ENCODE results near the gene RGL4. TPM values are rescaled to one million over a fixed set of nuclear protein-coding genes. Genes with fewer than 3 reads are reported as not detected.
"Not testable (repeated sequence)": the region's sequence is repeated elsewhere in the genome, so short reads cannot be mapped to it uniquely, and the experiment has no call there.

Gene RGL4, protein sequence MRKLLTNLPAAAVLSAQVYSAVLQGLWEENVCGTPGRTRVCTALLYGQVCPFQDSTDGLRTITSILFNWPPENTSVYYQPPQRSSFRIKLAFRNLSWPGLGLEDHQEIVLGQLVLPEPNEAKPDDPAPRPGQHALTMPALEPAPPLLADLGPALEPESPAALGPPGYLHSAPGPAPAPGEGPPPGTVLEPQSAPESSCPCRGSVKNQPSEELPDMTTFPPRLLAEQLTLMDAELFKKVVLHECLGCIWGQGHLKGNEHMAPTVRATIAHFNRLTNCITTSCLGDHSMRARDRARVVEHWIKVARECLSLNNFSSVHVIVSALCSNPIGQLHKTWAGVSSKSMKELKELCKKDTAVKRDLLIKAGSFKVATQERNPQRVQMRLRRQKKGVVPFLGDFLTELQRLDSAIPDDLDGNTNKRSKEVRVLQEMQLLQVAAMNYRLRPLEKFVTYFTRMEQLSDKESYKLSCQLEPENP
- total RNA-seq (ENCODE audit: unreplicated experiment): not detected
- long read RNA-seq: 0 reads

DNA sequence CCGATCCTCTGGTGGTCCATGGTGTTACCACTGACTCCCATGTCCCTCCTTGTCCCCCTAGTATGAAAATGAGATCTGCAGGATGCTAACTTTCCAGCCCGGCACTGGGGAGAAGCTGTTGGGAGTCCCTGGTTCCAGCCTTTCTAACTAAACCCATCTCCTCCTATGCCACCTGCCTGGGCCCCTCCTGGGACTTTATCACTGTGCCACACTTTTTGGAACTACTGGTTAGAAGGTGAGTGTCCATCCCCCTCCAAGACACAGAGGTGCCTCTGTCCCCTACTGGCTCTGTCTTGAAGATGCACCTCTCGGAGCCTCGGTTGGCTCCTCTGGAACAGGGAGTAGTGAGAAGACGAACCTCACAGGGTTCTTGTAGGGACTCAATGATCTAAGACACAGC, at the start of gene RGL4:
Gene RGL4 (plus strand): TSS at position 301 of the 400 bp plus-strand sequence. CDS start 1,018 bp downstream, outside the sequence.
- Mint-ChIP-seq H3K27ac (ENCODE audit: unreplicated experiment) (peak within 1 kb of the TSS; percentile 20), H3K27me3 (ENCODE audit: unreplicated experiment) (peaks cover 6% of the 10 kb centered on the region), H3K4me3 (ENCODE audit: unreplicated experiment) (no peak within 1 kb of the TSS), H3K36me3 (ENCODE audit: unreplicated experiment) (peaks cover 8% of the 10 kb centered on the region), H3K4me1 (ENCODE audit: low read depth, unreplicated experiment) (peaks cover 6% of the 10 kb centered on the region), H3K9me3 (ENCODE audit: unreplicated experiment) (peaks cover 9% of the 10 kb centered on the region)
- no peak for DNase-seq
- TF ChIP-seq, protein P1, sequence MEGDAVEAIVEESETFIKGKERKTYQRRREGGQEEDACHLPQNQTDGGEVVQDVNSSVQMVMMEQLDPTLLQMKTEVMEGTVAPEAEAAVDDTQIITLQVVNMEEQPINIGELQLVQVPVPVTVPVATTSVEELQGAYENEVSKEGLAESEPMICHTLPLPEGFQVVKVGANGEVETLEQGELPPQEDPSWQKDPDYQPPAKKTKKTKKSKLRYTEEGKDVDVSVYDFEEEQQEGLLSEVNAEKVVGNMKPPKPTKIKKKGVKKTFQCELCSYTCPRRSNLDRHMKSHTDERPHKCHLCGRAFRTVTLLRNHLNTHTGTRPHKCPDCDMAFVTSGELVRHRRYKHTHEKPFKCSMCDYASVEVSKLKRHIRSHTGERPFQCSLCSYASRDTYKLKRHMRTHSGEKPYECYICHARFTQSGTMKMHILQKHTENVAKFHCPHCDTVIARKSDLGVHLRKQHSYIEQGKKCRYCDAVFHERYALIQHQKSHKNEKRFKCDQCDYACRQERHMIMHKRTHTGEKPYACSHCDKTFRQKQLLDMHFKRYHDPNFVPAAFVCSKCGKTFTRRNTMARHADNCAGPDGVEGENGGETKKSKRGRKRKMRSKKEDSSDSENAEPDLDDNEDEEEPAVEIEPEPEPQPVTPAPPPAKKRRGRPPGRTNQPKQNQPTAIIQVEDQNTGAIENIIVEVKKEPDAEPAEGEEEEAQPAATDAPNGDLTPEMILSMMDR (IDR thresholded peaks at IDR 0.05; ENCODE audit: partially characterized antibody, unreplicated experiment): no peak

DNA sequence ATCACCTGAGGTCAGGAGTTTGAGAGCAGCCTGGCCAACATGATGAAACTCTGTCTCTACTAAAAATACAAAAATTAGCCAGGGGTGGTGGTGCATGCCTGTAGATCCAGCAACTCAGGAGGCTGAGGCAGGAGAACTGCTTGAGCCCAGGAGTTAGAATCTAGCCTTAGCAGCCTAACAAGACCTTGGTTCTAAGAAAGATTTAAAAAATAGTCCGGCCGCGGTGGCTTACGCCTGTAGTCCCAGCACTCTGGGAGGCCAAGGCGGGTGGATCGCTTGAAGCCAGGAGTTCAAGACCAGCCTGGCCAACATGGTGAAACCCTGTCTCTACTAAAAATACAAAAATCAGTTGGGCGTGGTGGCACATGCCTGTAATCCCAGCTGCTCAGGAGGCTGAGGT, 44.3 kb upstream of the RGL4 start:
- not testable (repeated sequence) for H3K9me3 Mint-ChIP-seq (ENCODE audit: unreplicated experiment); H3K27me3 Mint-ChIP-seq (ENCODE audit: unreplicated experiment); H3K4me3 Mint-ChIP-seq (ENCODE audit: unreplicated experiment); H3K36me3 Mint-ChIP-seq (ENCODE audit: unreplicated experiment); DNase-seq; H3K4me1 Mint-ChIP-seq (ENCODE audit: low read depth, unreplicated experiment); H3K27ac Mint-ChIP-seq (ENCODE audit: unreplicated experiment)

DNA sequence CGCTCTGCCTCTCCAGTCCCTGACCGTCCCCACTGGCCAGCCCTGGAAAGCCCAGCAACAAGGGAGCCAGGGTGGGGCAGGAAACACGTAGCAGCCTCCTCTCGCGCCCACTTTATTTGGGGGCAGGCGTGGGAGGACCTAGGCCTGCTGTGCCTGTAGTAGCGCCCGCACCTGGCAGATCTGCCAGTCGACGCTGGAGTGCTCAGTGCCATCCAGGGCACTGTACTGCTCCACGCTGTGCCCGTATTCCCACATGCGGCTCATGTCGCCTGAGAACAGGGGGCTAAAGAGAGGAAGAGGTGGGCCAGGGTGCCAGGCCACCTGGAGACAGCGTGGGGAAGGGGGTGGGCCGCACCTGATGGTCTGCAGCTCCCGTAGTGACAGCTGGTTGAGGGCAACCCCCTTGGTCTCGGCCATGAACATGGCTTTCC, 41.7 kb upstream of the RGL4 start:
- Mint-ChIP-seq H3K36me3 (ENCODE audit: unreplicated experiment) (no peaks in the 10 kb centered on the region), H3K27ac (ENCODE audit: unreplicated experiment) (no peak overlapping the region), H3K9me3 (ENCODE audit: unreplicated experiment) (peaks cover 2% of the 10 kb centered on the region), H3K27me3 (ENCODE audit: unreplicated experiment) (peaks cover 3% of the 10 kb centered on the region), H3K4me3 (ENCODE audit: unreplicated experiment) (no peak overlapping the region), H3K4me1 (ENCODE audit: low read depth, unreplicated experiment) (no peaks in the 10 kb centered on the region)
- TF ChIP-seq, protein P1 (IDR thresholded peaks at IDR 0.05; ENCODE audit: partially characterized antibody, unreplicated experiment): no peak
- no peak for DNase-seq

DNA sequence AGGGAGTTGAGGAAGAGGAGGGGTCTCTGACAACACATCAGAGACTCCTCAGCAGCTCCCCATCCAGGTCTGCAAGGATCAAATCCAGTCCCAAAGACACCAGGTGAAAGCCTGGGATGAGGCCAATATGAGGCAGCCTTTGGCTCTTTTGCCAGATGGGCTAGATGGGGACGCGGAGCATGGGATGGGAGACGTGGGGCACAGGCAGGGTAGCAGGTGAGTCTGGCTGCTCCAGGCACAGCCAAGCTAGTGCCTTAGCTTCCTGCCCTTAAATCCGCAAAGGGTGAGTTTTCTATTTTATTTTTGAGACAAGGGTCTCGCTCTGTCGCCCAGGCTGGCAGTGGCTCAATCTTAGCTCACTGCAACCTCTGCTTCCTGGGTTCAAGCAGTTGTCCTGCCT, 39.1 kb upstream of the RGL4 start:
- no peak for DNase-seq
- Mint-ChIP-seq H3K36me3 (ENCODE audit: unreplicated experiment) (no peaks in the 10 kb centered on the region), H3K27ac (ENCODE audit: unreplicated experiment) (no peak overlapping the region), H3K9me3 (ENCODE audit: unreplicated experiment) (peaks cover 2% of the 10 kb centered on the region), H3K4me1 (ENCODE audit: low read depth, unreplicated experiment) (no peaks in the 10 kb centered on the region), H3K4me3 (ENCODE audit: unreplicated experiment) (no peak overlapping the region), H3K27me3 (ENCODE audit: unreplicated experiment) (peaks cover 1% of the 10 kb centered on the region)
- TF ChIP-seq, protein P1 (IDR thresholded peaks at IDR 0.05; ENCODE audit: partially characterized antibody, unreplicated experiment): no peak

DNA sequence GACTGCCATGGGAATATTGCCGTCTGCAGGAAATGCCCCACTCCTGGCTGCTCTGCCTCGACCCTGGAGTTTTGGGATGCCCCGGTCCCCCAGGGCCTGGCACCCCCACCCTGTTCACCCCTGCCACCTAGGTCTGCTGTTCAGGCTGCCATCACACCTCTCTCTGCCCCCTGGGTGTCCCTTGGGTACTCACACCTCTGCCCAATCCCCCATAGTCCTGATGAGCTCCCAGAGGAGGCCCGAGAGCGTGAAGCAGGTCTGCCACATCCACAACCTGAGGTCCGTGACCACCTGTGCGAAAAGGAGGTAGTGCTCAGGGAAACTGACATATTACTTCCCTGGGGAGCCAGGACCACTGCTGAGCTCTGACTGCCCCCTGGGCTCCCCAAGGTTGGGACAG, 38.5 kb upstream of the RGL4 start:
- H3K4me1 Mint-ChIP-seq (ENCODE audit: low read depth, unreplicated experiment): no peaks in the 10 kb centered on the region
- H3K27ac Mint-ChIP-seq (ENCODE audit: unreplicated experiment): no peak overlapping the region
- H3K4me3 Mint-ChIP-seq (ENCODE audit: unreplicated experiment): no peak overlapping the region
- H3K27me3 Mint-ChIP-seq (ENCODE audit: unreplicated experiment): peaks cover 1% of the 10 kb centered on the region
- H3K36me3 Mint-ChIP-seq (ENCODE audit: unreplicated experiment): no peaks in the 10 kb centered on the region
- TF ChIP-seq, protein P1 (IDR thresholded peaks at IDR 0.05; ENCODE audit: partially characterized antibody, unreplicated experiment): no peak
- H3K9me3 Mint-ChIP-seq (ENCODE audit: unreplicated experiment): peaks cover 2% of the 10 kb centered on the region
- DNase-seq: peak; percentile 1
